ENCODE measurements around the gene REM2. TPM values are rescaled to one million over a fixed set of nuclear protein-coding genes. Genes with fewer than 3 reads are reported as not detected.

Gene REM2
- total RNA-seq, 2 donors from 2014 or later = 0.77 to 1.2 TPM

DNA sequence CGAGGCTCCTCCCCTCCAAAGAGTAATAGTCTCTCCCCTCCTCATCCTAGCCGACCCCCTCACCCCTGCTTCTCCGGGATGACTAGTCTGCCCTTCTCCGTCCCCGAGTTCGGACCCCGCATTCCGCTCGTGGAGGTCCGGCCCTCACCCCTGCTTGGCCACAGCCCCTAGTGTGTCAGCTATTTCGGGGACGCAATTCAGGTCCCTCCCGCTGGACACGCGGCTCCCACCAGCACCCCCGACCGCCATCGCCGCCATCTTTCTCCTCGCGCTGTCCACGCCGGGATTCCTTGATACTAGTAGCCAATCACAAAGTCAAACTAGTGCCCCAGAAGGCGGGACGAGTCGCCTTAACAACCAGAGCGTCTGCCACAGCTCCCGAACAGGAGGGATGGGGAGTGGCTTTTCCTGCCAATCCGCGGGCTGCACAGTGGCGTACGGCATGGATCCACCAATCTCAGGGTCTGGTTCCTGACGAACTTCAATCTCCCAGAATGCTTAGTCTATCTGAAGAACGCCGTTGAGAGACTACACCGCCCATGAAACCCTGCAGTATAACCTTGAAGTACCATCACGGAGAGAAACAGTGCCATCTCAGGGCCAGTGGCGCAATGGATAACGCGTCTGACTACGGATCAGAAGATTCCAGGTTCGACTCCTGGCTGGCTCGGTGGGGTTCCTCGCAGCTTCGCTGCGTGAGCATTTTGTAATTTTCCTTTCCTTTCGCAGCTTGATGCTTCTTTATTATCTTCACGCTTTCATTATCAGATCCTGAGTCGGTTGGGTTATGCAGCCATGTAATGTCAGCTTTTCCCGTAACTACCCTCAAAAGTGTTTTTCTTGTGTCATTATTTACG lies 46.3 kb downstream of the REM2 start, which contains the start of gene PRMT5:
TSS of gene PRMT5 (minus strand) at position 273 of the 857 bp plus-strand sequence. CDS start at position 258, 15 bp downstream.
- Mint-ChIP-seq H3K4me3 (no peak within 1 kb of the TSS), H3K9me3 (no peaks in the 10 kb centered on the region)

DNA sequence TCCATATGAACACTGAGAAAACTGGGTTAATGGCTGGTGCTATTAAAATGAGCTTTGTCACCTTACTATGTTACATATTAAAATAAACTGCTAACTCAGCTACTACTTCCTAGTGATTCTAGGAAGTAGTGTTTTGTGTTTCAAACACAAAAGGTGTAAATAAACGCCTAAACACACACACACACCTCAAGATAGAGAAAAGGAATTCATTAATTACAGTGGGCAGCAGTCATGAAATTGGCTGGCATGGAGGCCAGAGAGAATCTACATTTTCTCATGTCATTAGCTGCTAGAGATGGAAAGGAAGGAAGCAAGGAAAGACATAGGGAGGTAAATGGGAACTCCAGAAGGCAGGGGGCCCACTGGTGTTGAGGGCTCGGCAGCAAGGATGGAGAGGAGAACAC lies 46.9 kb downstream of the REM2 start:
- Histone ChIP-seq H3K36me3 (ENCODE audit: control insufficient read depth, insufficient read depth, low read length) (peaks cover 21% of the 10 kb centered on the region), H3K27ac (ENCODE audit: low read depth, low read length) (peak overlapping the region; percentile 16), H3K4me3 (ENCODE audit: low read length) (peak overlapping the region; percentile 92), H3K9ac (ENCODE audit: extremely low read depth, low read length, poor library complexity, severe bottlenecking) (peak overlapping the region; percentile 66), H3K27me3 (ENCODE audit: control insufficient read depth, insufficient read depth, low read length, poor library complexity, severe bottlenecking) (no peaks in the 10 kb centered on the region), H3K4me1 (ENCODE audit: control insufficient read depth, insufficient read depth, low read length) (peaks cover 13% of the 10 kb centered on the region), H3K9me3 (ENCODE audit: control insufficient read depth, low read length) (no peaks in the 10 kb centered on the region)
- H3K4me1 Mint-ChIP-seq = peaks cover 21% of the 10 kb centered on the region
- no peak for TF ChIP-seq CTCF (conservative IDR thresholded peaks at IDR 0.05)
- H3K4me3 Mint-ChIP-seq = no peak overlapping the region
- DNase-seq = no peak
- H3K27ac Mint-ChIP-seq = no peak overlapping the region
- 19 to 33% methylated on average over 1 of the region's 2 CpGs for WGBS, 2 experiments (ENCODE audit: insufficient coverage in 1 of 2, insufficient read length in 1 of 2)
- peaks cover 25% of the 10 kb centered on the region for H3K36me3 Mint-ChIP-seq (ENCODE audit: low read depth)
- no peaks in the 10 kb centered on the region for H3K27me3 Mint-ChIP-seq (ENCODE audit: insufficient read depth)
- H3K9me3 Mint-ChIP-seq = no peaks in the 10 kb centered on the region

More for the DNA sequence above, 46.3 kb downstream of the REM2 start, which contains the start of gene PRMT5:
- no peak within 1 kb of the TSS for H3K27ac Mint-ChIP-seq
- no peaks in the 10 kb centered on the region for H3K27me3 Mint-ChIP-seq (ENCODE audit: insufficient read depth)
- Histone ChIP-seq H3K27ac (ENCODE audit: low read depth, low read length) (peak within 1 kb of the TSS; percentile 64), H3K27me3 (ENCODE audit: control insufficient read depth, insufficient read depth, low read length, poor library complexity, severe bottlenecking) (no peaks in the 10 kb centered on the region), H3K4me1 (ENCODE audit: control insufficient read depth, insufficient read depth, low read length) (peaks cover 13% of the 10 kb centered on the region), H3K36me3 (ENCODE audit: control insufficient read depth, insufficient read depth, low read length) (peaks cover 27% of the 10 kb centered on the region), H3K4me3 (ENCODE audit: low read length) (peak within 1 kb of the TSS; percentile 92), H3K9ac (ENCODE audit: extremely low read depth, low read length, poor library complexity, severe bottlenecking) (peak within 1 kb of the TSS; percentile 66), H3K9me3 (ENCODE audit: control insufficient read depth, low read length) (no peaks in the 10 kb centered on the region)
- H3K36me3 Mint-ChIP-seq (ENCODE audit: low read depth) = peaks cover 31% of the 10 kb centered on the region
- TF ChIP-seq CTCF (conservative IDR thresholded peaks at IDR 0.05) = no peak
- peaks cover 21% of the 10 kb centered on the region for H3K4me1 Mint-ChIP-seq
- 1 to 3% methylated on average over 31 to 51 of the region's 51 CpGs for WGBS, 2 experiments (ENCODE audit: insufficient coverage in 1 of 2, insufficient read length in 1 of 2)
- peak; percentile 99 for DNase-seq

DNA sequence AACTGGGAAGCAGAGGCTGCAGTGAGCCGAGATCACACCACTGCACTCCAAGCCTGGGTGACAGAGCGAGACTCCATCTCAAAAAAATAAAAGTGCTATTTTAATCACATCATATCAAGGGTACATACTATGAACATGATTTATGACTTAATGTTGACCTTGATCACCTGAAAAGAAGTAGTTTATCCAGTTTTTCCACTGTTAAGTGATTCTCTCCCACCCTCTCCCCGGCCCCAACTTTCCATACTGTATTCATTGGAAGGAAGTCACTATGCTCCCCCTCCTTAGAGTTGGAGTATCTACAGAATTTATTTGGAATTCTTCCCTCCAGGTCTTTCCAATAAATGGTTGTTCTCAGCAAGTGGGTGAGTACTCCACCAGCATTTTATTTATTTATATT lies 49.1 kb downstream of the REM2 start:
- no peaks in the 10 kb centered on the region for H3K9me3 ChIP-seq (ENCODE audit: control insufficient read depth, low read length)
- Mint-ChIP-seq H3K4me3 (no peak overlapping the region), H3K27ac (no peak overlapping the region), H3K4me1 (peaks cover 21% of the 10 kb centered on the region), H3K36me3 (ENCODE audit: low read depth) (peaks cover 7% of the 10 kb centered on the region), H3K27me3 (ENCODE audit: insufficient read depth) (no peaks in the 10 kb centered on the region), H3K9me3 (no peaks in the 10 kb centered on the region)
- H3K4me1 ChIP-seq (ENCODE audit: control insufficient read depth, insufficient read depth, low read length) = peaks cover 13% of the 10 kb centered on the region
- H3K9ac ChIP-seq (ENCODE audit: extremely low read depth, low read length, poor library complexity, severe bottlenecking) = no peak overlapping the region
- H3K4me3 ChIP-seq (ENCODE audit: low read length) = no peak overlapping the region
- H3K36me3 ChIP-seq (ENCODE audit: control insufficient read depth, insufficient read depth, low read length) = peaks cover 3% of the 10 kb centered on the region
- H3K27ac ChIP-seq (ENCODE audit: low read depth, low read length) = no peak overlapping the region
- TF ChIP-seq CTCF (conservative IDR thresholded peaks at IDR 0.05) = no peak
- 97% methylated on average over 3 of the region's 3 CpGs; no CpG with 5 or more reads in 1 of the 2 experiments for WGBS, 2 experiments (ENCODE audit: insufficient coverage in 1 of 2, insufficient read length in 1 of 2)
- H3K27me3 ChIP-seq (ENCODE audit: control insufficient read depth, insufficient read depth, low read length, poor library complexity, severe bottlenecking) = no peaks in the 10 kb centered on the region
- DNase-seq = no peak
